HG03575 (cell line): ENCODE results near the gene HTR3B.
"Not testable (repeated sequence)": the region's sequence is repeated elsewhere in the genome, so short reads cannot be mapped to it uniquely, and the experiment has no call there.

ENCODE experiments used
- ATAC-seq: cut with Tn5 transposase; IDR thresholded peaks from one replicate; pipeline ENCODE4 v1.9.1; 2021; ENCODE audit not compliant: unreplicated experiment, insufficient number of reproducible peaks, low FRiP score; ENCODE audit errors: extremely low read depth

The HTR3B gene

DNA sequence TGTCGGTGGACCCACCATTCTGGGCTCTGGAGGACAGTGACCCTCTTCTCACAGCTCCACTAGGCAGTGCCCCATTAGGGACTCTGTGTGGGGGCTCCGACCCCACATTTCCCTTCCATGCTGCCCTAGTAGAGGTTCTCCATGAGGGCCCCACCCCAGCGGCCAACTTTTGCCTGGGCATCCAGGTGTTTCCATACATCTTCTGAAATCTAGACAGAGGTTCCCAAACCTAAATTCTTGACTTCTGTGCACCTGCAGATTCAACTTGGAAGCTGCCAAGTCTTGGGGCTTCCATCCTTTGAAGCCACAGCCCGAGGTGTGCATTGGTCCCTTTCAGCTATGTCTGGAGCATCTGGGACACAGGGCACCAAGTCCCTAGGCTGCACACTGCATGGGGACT, 25.1 kb upstream of the HTR3B start:
- not testable (repeated sequence) for ATAC-seq

DNA sequence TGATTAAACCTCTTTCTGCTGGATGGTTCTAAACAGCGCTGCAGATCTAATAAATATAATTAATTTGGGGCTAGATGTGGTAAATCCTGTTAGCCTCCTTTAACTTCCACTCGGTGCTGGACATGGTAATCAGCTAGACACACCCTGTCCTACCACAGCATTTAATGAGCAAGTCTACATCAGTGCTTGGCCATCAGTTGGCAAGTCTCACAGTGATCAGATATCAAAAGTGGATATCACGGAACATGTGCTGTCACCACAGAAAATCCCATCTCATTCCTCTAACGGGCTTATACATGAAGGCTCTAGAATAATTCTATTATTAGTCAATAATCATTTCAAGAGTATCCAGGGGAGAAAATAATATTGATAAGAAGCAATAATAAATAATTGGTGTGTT, 23.6 kb upstream of the HTR3B start:
- no peak for ATAC-seq

DNA sequence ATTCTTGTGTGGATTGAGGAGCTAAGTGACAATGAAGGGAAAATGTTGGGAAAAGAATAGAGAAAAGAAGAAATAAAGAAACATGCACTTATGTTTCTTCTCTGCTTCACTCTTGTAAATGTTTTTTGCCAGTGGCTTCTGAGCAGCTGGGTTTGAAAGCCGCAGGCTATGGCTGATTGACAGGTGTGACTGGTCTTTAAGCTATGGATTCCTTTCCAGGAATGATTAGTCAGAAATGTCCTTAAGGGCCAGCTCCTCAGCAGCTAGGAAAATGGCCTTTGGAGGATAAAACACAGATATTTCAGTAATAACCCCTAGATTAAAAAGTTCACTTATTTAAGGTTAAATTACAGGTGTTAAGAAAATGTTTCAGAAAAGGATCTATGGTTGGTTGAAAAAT, 22.7 kb upstream of the HTR3B start:
- no peak for ATAC-seq

DNA sequence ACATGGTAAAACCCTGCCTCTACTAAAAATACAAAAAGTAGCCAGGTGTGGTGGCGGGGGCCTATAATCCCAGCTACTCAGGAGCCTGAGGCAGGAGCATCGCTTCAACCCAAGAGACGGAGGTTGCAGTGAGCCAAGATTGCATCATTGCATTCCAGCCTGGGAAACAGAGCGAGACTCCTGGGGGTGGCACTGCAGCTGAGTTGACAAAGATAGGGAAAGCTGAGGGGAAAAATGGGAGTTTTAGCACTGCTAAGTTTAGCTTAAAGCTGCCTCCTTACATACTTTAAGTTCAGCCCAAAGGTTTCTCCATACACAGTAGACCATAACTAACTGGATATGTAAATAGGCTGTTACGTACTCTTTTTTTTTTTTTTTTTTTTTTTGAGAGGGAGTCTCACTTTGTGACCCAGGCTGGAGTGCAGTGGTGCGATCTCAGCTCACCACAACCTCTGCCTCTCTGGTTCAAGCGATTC, 20.2 kb upstream of the HTR3B start:
- ATAC-seq = no peak

DNA sequence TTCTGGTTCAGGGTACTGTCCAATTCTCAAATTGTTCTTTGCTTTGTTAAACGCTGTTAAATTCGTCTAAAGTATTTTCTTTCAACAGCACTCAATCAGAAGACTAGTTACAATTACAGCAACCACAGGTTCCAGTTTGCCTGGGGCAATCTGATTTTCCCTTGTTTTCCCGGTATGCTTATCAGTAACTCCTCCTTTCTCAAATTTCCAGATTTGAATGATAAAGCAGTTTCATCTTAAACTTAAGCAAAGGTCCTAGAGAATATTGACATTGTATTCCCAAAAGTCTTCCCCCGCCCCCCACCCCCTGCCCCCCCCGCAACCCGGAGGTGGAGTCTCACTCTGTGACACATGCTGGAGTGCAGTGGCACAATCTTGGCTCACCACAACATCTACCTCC, 18.7 kb upstream of the HTR3B start:
- ATAC-seq = no peak

DNA sequence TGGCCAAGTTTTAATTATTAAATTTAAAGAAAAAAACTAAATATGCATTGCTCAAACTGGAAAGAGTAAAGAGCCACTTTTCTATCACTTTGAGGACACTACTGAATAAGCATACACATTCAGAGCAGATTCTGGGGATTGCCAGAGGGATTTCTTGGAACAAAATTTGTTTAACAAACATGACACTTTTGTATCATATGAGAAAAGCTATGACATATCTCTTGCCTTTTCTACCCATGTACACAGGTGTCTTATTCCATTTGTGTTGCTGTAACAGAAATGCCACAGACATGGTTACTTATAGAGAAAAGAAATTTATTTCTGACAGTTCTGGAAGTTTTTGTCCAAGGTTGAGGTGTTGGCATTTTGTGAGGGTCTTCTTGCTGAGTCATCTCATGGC, 15.7 kb upstream of the HTR3B start:
- ATAC-seq = no peak

DNA sequence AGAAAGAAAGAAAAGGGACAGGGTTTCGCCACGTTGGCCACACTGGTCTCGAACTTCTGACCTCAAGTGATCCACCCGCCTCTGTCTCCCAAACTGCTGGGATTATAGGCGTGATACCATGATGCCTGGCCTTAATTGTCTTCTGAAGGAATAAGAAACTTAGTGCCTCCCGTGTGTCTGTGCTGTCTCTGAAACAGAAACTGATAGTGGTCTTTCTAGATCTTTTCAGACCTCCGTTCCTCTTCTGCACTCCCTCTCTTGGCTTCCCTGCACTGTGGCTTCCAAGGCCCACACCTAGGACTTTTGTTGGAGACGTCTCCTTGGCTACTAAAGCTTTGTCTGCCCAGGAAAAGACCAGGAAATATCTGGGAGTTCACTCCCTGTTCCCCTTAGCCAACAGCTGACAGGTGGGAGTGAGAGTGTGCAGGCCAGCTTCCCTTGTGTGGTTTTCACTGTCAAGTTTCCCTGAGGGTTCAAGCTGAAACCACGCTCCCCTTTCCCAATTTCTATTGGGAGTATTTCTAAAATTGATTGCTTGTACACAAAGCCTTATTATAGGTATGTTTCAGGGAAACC, 10.1 kb upstream of the HTR3B start:
- ATAC-seq = no peak

DNA sequence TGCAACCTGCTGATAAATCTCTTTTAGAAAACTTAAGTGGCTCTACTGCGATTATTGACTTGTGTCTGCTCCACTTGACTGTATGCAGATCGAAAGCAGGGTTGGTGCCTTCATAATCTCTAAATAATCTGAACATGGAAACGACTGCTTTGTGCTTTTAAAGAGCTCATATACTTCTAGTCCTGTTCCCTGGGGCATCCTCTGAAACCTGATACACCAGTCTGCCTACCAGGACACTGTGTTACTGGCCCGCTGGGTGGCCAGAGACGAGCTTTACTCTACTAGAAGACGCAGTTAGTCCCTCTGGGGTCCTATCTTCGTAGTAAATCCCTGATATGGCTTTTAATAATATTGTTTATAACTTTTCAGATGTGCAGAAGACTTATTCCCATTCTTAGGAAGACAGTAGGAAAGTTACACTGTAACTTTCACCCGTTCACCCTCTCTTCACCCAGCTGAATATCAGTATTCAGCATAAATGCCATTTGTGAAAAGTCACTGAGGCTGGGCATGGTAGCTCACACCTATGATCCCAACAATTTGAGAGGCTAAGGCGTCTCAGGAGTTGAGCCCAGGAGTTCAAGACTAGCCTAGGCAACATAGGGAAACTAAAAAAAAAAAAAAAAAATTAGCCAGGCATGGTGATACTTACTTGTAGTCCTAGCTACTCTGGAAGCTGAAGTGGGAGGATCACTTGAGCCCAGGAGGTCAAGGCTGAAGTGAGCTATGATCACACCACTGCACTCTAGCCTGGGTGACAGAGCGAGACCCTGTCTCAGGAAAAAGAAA, 9.0 kb upstream of the HTR3B start:
- no peak for ATAC-seq

DNA sequence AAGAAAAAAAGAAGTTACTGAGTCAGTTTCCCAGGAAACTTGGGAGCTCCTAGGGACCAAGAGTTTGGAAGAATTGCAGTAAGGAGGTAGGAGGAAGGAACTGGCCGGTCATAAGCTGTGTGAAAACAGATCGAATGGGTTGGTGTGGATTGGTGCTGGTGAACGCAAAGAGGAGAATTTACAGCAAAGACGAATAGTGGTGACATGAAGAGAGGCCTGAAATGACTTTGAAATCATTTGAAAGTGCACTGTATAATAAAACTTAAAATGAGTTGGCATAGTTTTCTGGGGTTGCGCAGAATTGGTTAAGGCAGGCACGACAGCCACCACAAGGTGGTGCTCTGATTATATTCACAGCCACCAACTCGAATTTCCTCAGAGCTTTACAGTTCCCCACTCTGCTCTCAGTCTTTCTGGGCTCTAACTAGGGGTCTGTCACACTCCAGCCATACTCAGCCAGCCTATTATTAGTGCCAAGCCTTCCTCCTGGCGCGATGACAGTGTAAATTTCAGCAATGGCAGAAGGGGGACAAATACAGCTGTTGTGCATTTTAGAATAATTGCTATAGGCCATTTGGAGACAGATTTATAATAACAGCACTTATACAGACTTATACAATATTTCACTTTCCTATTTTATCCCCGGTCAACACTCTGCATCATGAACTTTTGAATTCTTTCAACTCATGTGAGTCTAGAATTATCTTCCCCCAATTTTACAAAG, 8.3 kb upstream of the HTR3B start:
- ATAC-seq = no peak

DNA sequence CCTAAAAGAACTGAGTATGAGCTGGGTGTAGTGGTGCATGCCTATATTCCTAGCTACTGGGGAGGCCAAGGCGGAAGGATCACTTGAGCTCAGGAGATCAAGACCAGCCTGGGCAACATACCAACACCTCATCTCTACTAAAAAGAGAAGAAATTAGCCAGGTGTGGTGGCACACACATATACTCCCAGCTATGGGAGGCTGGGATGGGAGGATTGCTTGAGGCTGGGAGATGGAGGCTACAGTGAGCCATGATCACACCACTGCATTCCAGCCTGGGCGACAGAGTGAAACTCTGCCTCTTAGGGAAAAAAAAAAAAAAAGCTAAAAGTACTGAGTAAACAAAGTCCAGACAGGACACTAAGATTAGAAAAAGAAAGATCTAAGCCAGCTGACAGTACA, 3.5 kb upstream of the HTR3B start:
- ATAC-seq = no peak

DNA sequence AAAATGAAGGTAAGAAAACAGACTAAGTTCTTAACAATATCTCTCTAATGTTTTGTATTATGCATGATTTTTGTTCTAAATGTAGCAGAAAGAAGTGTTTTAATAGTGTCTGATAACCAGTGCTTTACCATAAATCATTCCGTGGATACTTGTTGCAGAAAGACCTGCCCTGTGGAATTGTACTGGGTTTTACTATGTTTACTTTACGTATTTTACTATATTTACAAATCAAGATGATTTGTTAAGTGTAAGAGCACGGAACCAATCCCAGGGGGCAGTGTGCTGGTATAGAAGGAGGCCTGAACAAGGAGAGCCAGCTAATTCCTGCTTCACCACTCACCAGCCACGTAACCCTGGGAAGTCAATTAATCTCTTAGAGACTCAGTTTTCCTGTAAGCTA, 1.4 kb downstream of the HTR3B start:
- ATAC-seq = no peak

DNA sequence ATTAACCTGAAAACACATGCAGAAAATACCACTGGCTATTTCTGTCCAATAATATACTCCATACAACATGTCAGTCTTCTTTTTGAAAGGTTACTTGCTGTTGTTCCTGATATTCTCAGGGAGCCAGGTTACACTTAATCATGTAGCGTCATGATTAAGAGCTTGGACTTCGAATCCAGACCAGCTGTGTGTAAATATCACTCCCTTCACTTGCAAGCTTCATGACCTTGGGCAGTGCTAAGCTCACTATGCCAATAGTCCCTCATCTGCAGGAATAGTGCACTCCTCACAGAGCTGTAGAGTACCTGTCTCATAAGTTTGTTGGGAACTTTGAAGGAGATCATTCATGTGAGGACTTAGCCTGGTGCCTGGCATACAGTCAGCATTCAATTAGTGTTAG, 1.9 kb downstream of the HTR3B start:
- ATAC-seq = no peak

DNA sequence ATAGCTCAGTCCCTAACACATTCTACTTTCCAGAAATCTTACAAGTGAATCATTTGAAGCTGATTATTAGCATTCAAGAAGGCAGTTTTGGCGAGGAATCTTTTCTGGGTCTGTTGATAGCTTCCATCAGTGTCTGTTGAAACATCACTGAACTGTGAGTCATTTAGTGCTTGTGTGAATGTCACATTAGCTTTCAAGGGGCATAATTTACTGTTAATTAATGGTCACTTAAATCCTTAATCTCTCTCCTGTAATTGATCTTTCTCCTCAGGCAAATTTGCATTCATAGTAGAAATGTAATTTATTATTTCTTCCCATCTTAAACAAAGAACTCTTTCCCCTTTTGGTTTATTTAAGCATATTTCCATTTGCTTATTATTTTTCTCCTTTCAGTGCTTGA, 2.6 kb downstream of the HTR3B start:
- no peak for ATAC-seq

DNA sequence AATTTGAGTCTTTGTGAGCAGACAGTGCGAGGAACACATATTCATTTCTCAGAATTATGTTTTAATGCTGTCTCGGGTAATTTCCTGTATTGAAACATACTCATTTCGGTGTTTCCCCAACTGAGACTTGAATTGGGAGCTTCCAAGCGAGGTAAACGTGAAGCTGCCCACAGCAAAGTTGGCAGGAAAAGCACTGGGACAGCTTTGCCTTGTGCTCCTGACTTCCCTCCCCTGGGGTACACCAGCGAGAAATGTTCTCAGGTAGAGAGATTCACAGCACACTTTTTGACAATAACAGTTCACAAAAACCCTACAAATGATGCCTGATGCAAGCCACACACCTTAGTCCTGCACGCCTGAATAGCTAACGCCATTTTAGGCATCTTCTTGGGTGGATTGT, 3.1 kb downstream of the HTR3B start:
- ATAC-seq = no peak

DNA sequence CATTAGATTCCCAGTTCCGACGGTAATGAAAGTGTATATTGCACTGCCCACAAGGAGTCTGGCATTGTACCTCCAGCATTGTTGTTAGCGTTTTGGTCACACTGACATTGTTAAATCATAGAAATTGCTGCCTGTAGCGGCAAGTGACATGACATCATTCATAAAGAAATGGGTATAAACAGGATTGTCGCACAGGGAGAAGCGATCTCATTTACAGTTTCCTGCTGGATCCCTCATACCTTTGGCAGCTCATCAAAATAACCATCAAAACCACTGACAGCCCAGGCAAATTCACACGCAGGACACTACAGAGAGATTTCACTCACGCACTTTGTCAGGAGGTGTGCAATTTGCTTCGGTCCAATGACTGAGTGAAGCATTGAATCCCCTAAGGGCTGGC, 3.5 kb downstream of the HTR3B start:
- ATAC-seq = no peak

DNA sequence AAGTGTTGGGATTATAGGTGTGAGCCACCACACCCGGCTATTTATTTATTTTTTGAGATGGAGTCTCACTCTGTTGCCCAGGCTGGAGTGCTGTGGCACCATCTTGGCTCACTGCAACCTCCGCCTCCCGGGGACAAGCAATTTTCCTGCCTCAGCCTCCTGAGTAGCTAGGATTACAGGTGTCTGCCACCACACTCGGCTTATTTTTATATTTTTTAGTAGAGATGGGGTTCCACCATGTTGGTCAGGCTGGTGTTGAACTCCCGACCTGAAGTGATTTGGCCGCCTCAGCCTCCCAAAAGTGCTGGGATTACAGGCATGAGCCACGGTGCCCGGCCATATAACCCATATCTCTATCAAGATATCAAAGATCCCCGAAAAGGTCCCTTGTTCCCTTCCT, 6.9 kb downstream of the HTR3B start:
- ATAC-seq = not testable (repeated sequence)

DNA sequence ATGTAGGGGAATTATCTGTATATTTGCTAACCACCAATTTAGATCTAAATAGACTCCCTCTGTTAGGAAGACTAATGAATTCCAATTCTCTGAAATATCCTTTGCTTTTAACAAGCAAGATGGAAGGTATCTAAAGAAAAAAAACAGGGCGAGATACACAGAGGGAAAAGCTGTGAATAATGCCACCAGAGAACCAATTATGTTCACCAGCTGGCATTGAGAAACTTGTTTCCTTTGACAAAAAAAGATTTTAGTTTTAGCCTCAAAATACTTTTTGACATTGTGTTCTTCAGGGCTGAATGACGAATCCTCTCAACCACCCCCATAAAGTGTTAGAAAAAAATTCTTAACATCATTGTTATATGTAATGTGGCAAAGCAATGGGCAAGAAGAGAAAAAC, 19.0 kb downstream of the HTR3B start:
- ATAC-seq = no peak

DNA sequence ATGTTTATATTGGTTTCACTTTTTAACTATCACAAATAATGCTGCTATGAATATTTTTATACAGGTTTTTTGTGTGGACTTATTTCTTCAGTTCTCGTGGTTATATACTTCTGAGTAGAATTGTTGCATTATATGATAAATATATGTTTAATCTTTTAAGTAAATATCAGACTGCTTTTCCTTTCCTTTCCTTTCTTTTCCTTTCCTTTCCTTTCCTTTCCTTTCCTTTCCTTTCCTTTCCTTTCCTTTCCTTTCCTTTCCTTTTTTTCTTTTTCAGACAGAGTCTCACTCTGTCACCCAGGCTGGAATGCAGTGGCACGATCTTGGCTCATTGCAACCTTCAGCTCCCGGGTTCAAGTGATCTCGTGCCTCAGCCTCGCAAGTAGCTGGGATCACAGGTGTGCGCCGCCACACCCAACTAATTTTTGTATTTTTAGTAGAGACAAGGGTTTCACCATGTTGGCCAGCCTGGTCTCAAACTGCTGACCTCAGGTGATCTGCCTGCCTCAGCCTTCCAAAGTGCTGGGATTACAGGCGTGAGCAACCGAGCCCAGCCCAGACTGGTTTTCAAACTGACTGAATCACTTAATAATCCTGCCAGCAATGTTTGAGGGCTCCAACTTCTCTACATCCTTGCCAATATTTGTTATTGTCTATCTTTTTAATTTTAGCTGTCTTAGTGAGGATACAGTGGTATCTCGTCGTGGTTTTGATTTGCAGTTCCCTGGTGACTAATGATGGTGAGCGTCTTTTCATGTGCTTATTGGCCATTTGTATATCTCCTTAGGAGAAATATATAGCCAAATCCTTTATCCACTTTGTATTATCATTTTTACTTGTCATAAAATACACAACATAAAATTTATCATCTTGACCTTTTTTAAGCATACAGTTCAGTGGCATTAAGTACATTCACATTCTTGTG, 21.9 kb downstream of the HTR3B start:
- no peak for ATAC-seq

DNA sequence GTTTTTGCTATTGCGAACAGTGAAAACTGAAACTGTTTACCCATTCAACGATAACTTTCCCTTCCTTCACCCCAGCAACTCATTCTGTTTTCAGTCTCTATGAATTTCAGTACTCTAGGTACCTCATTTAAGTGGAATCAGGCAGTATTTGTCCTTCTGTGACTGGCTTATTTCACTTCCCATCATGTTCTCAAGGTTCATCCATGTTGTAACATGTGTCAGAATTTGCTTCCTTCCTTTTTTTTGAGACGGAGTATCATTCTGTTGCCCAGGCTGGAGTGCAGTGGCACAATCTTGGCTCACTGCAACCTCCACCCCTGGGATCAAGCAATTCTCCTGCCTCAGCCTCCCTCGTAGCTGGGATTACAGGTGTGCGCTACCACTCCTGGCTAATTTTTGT, 23.7 kb downstream of the HTR3B start:
- ATAC-seq = no peak
